Measurements from ENCODE around the gene RIPOR3. TPM values are rescaled to one million over a fixed set of nuclear protein-coding genes. Genes with fewer than 3 reads are reported as not detected.
"Not testable (repeated sequence)": the region's sequence is repeated elsewhere in the genome, so short reads cannot be mapped to it uniquely, and the experiment has no call there.

The RIPOR3 gene
- total and polyA plus RNA-seq, 9 of the 15 experiments (the other 6 are each of a cell fraction or from before 2014, with no cell fraction given), result 3.3 to 62.7 (median 21.4) TPM

- 28% methylated on average over 9 of the region's 9 CpGs for WGBS (ENCODE audit: insufficient coverage, low coverage, missing lambda C conversion rate)
- TF ChIP-seq, protein P1, sequence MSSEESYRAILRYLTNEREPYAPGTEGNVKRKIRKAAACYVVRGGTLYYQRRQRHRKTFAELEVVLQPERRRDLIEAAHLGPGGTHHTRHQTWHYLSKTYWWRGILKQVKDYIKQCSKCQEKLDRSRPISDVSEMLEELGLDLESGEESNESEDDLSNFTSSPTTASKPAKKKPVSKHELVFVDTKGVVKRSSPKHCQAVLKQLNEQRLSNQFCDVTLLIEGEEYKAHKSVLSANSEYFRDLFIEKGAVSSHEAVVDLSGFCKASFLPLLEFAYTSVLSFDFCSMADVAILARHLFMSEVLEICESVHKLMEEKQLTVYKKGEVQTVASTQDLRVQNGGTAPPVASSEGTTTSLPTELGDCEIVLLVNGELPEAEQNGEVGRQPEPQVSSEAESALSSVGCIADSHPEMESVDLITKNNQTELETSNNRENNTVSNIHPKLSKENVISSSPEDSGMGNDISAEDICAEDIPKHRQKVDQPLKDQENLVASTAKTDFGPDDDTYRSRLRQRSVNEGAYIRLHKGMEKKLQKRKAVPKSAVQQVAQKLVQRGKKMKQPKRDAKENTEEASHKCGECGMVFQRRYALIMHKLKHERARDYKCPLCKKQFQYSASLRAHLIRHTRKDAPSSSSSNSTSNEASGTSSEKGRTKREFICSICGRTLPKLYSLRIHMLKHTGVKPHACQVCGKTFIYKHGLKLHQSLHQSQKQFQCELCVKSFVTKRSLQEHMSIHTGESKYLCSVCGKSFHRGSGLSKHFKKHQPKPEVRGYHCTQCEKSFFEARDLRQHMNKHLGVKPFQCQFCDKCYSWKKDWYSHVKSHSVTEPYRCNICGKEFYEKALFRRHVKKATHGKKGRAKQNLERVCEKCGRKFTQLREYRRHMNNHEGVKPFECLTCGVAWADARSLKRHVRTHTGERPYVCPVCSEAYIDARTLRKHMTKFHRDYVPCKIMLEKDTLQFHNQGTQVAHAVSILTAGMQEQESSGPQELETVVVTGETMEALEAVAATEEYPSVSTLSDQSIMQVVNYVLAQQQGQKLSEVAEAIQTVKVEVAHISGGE (CRISPR knock-in tag; IDR thresholded peaks at IDR 0.05), result peak in 1 of 3 experiments; percentile 79; a peak in 2 of 6 replicates
- CTCF ChIA-PET (ENCODE audit: low intra/inter-chr PET ratio), result not testable (repeated sequence)
Measured at GRCh38 chr20:50703651-50704438, 12.5 kb upstream of the RIPOR3 start.

More at GRCh38 chr20:50703651-50704438, 12.5 kb upstream of the RIPOR3 start:
- H3K27me3 ChIP-seq (ENCODE audit: control insufficient read depth in 2 of 2, insufficient read depth in 2 of 2, low read length in 2 of 2); intact Hi-C loops (cut with micrococcal nuclease); H3K9ac ChIP-seq (ENCODE audit: insufficient read depth in 1 of 2, low read depth in 2 of 2, low read length in 2 of 2); H3K36me3 ChIP-seq (ENCODE audit: control insufficient read depth, insufficient read depth, low read length); H3K9me3 ChIP-seq (replicated peaks; ENCODE audit: control insufficient read depth, insufficient read depth, low read depth, low read length); in situ Hi-C loops (cut with MboI); H3K4me1 ChIP-seq (replicated peaks in 1 of 2; ENCODE audit: control insufficient read depth in 2 of 2, insufficient read depth in 2 of 2, low read length in 2 of 2); BruUV-seq (replicated peaks); H3K4me3 ChIP-seq; DNase-seq (ENCODE audit: extremely low read depth in 1 of 4, low spot score in 3 of 4); FAIRE-seq; ATAC-seq; H3K27ac ChIP-seq (ENCODE audit: extremely low read depth, low read depth, low read length); H3K9me1 ChIP-seq (ENCODE audit: control insufficient read depth, insufficient read depth, low read length); H3K79me2 ChIP-seq (ENCODE audit: control insufficient read depth, insufficient read depth, low read length); H2AFZ ChIP-seq (ENCODE audit: low read depth, low read length); H3K4me2 ChIP-seq (ENCODE audit: insufficient read depth, low read length); H4K20me1 ChIP-seq (replicated peaks; ENCODE audit: control insufficient read depth, insufficient read depth, low read length): not testable (repeated sequence)
- POLR2A ChIA-PET, result interaction anchor here (0.7 to 1.0 kb wide), 4 partner anchors 10 to 40 kb away, joined by 3 to 4 read pairs (median 4); no protein-coding TSS in a partner anchor

All from K562 (cell line).